IPS-20b (cell line): ENCODE data around the gene SNRK.

Experiments used
- H3K27ac ChIP-seq: one replicate; pipeline ENCODE4 v1.5.1; 2013; ENCODE audit warnings: low read length
- H3K27me3 ChIP-seq: 2 replicates; pipeline ENCODE4 v1.6.1; 2013; ENCODE audit warnings: mild to moderate bottlenecking, low read length, inconsistent platforms; ENCODE audit not compliant: insufficient read depth
- H3K36me3 ChIP-seq: 2 replicates; pipeline ENCODE4 v1.6.1; 2013; ENCODE audit warnings: low read depth, mild to moderate bottlenecking, inconsistent platforms, low read length, moderate library complexity; ENCODE audit not compliant: insufficient read depth
- H3K4me1 ChIP-seq: 2 replicates; pipeline ENCODE4 v1.6.1; 2013; ENCODE audit warnings: mild to moderate bottlenecking, control low read depth, inconsistent platforms, low read length, moderate library complexity; ENCODE audit not compliant: insufficient read depth
- H3K4me3 ChIP-seq: 2 replicates; pipeline ENCODE4 v1.5.1; 2013; ENCODE audit warnings: mild to moderate bottlenecking, low read length, inconsistent platforms
- H3K9ac ChIP-seq: 2 replicates; pipeline ENCODE4 v1.6.1; 2013; ENCODE audit warnings: low read depth, mild to moderate bottlenecking, inconsistent platforms, low read length, moderate library complexity
- H3K9me3 ChIP-seq: 2 replicates; pipeline ENCODE4 v1.6.1; 2013; ENCODE audit warnings: mild to moderate bottlenecking, low read depth, low read length, inconsistent platforms; ENCODE audit not compliant: insufficient read depth

Gene SNRK, protein sequence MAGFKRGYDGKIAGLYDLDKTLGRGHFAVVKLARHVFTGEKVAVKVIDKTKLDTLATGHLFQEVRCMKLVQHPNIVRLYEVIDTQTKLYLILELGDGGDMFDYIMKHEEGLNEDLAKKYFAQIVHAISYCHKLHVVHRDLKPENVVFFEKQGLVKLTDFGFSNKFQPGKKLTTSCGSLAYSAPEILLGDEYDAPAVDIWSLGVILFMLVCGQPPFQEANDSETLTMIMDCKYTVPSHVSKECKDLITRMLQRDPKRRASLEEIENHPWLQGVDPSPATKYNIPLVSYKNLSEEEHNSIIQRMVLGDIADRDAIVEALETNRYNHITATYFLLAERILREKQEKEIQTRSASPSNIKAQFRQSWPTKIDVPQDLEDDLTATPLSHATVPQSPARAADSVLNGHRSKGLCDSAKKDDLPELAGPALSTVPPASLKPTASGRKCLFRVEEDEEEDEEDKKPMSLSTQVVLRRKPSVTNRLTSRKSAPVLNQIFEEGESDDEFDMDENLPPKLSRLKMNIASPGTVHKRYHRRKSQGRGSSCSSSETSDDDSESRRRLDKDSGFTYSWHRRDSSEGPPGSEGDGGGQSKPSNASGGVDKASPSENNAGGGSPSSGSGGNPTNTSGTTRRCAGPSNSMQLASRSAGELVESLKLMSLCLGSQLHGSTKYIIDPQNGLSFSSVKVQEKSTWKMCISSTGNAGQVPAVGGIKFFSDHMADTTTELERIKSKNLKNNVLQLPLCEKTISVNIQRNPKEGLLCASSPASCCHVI

DNA sequence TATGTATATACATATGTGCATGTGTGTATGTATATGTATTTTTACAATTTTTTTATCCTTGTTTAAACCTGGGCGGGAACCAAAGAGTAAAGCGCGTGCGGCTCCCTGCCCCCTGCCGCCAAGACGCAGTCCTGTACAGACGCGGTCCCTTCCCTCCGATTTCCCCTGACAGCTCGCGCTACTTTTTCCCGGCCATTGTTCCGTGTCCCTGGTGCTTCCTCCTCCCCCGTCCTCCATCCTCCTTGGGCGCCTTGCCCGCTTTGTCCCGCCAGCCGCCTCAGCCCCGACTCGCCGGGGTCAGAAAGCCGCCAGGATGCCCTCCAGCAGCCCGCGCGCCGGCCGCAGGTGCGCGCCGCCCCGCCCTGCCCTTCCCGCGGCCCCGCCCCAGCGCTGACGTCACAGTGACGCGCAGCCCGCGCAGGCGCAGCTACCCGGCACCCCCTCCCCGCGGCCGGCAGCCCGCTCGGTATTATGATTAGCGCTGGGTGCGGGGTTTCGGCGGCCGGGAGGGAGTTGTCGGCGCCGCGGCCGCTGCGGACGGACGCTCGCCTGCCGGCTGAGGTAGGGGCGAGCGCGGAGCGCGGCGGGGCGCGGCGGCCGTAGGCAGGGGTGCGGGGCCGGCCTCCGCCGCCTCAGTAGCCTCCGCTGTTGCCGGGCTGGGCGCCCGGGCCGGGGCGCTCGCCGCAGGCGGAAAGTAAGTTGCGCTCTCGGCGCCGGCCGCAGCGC is at the start of gene SNRK:
Gene SNRK, plus strand, starts transcription at position 426 of the 726 bp plus-strand sequence. CDS start 16,664 bp downstream, outside the sequence.
- H3K4me1 ChIP-seq: peaks cover 17% of the 10 kb centered on the region; the same call in 1 of the 2 replicates
- H3K9me3 ChIP-seq: no peaks in the 10 kb centered on the region
- H3K4me3 ChIP-seq: peak within 1 kb of the TSS; percentile 82
- peaks cover 6% of the 10 kb centered on the region; the same call in 1 of the 2 replicates for H3K36me3 ChIP-seq
- peak within 1 kb of the TSS; percentile 75 for H3K9ac ChIP-seq
- peaks cover 16% of the 10 kb centered on the region; the same call in 1 of the 2 replicates for H3K27me3 ChIP-seq
- no peak within 1 kb of the TSS for H3K27ac ChIP-seq

DNA sequence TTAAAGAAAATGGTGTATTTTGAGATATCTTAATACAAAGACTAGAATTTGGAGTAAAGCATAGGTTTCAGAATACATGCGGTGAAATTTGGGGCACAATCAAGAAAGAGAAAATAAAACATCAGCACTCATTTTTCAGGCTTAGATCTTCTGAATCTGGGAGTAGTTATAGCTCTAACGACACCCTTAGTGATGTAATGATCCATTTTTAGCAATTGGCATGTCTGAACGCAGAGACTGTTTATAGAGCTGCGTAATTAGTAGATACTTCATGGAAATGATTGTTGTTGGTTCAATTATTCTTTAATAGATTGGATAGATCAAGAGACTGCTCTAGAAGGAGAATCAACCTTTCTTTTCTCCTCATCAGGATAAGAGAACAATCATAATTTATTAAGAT is 47.5 kb upstream of the SNRK start:
- H3K27me3 ChIP-seq: no peaks in the 10 kb centered on the region
- no peak overlapping the region for H3K27ac ChIP-seq
- H3K9me3 ChIP-seq: peaks cover 9% of the 10 kb centered on the region; the same call in 1 of the 2 replicates
- no peak overlapping the region for H3K9ac ChIP-seq
- H3K4me3 ChIP-seq: no peak overlapping the region
- H3K4me1 ChIP-seq: no peaks in the 10 kb centered on the region
- H3K36me3 ChIP-seq: no peaks in the 10 kb centered on the region

DNA sequence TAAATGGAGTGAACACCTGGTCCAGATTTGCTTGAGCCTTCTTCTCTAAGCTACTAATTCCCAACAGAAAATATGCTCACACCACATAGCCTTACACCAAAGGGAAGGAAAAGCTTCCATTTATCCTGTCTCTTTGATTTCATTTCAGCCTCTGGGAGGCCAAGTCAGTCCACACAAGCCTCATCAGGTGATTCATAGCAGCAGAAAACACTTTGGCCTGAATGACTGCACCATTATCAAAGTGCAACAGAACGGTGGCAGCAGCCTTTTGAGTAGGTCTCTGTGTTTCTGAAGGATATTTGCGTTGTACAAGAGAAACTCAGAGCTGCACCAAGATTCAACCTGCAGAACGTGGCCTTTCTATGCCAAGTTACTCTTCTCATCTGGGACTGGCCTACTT is 46.6 kb upstream of the SNRK start:
- no peaks in the 10 kb centered on the region for H3K27me3 ChIP-seq
- no peak overlapping the region for H3K4me3 ChIP-seq

DNA sequence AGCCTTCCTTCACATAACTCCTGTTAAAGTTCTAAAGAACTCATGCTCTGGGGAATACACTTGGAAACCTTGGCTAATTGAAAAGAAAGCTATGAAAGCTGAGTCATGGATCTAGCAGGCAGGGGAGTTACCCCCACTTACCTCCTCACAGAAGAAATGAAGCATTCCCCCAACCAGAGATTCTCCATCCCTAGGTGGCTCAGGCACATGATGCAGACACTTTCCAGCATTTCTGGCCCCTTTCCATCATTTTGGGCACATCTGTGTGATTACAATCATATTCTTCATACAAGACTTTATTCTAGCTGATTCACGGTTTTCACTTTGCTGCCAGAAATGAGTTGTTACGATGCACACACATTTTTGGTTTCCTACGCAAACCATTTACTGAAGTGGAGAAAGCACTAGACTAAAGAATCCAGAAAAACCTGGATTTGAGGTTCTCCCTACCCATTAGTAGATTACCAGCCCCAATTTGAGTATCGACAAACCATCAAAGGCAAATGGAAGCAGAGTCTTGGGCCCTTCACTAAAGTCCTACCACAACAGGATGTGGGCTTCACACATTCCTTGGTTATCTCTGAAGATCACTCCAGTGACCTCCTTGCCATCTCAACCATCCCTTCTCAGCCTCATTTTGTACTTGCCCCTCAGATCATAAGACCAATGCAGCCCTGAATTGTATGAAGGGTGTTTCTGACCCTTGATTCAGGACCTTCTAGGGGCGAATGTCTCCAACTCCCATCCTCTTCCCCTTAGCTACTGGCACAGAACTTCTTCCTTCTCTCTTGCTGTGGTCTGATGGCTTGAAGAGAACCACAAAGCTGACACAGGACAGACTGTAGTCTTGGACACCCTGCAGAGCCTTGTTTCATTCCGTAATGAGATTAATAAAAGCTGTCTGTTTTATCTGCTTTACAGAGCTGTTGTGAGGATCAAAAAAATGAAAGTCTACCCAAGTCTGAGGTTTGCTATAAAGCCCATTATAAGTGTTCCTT is 42.5 kb upstream of the SNRK start:
- H3K9me3 ChIP-seq: peaks cover 9% of the 10 kb centered on the region; the same call in 1 of the 2 replicates
- no peak overlapping the region for H3K9ac ChIP-seq
- no peaks in the 10 kb centered on the region for H3K27me3 ChIP-seq
- no peaks in the 10 kb centered on the region for H3K36me3 ChIP-seq
- H3K27ac ChIP-seq: no peak overlapping the region
- peaks cover 13% of the 10 kb centered on the region for H3K4me1 ChIP-seq
- no peak overlapping the region for H3K4me3 ChIP-seq

More for the DNA sequence above, 46.6 kb upstream of the SNRK start:
- no peaks in the 10 kb centered on the region for H3K36me3 ChIP-seq
- H3K27ac ChIP-seq: no peak overlapping the region
- no peak overlapping the region for H3K9ac ChIP-seq
- peaks cover 9% of the 10 kb centered on the region; the same call in 1 of the 2 replicates for H3K9me3 ChIP-seq
- no peaks in the 10 kb centered on the region for H3K4me1 ChIP-seq

DNA sequence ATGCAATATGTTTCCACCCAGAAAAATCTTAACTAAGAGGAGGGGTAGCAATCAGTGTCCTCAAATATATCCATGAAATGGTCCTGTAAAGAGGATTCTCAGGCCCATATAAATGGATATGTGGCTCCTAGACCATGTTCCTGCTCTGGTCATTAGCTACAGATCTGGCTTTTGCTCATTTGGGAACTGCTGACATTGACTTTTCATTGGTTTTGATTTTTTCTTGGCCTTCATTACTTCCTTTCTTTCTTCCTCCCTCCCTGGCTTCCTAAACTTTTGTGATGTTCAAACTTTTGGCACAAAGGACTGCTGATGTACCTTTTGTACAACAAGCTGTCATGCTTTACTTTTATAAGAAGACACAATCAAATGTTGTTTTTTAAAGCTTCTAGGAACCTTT is 41.6 kb upstream of the SNRK start:
- peaks cover 9% of the 10 kb centered on the region; the same call in 1 of the 2 replicates for H3K9me3 ChIP-seq
- H3K36me3 ChIP-seq: no peaks in the 10 kb centered on the region
- H3K9ac ChIP-seq: no peak overlapping the region
- H3K27ac ChIP-seq: no peak overlapping the region
- peaks cover 13% of the 10 kb centered on the region for H3K4me1 ChIP-seq
- H3K4me3 ChIP-seq: no peak overlapping the region
- no peaks in the 10 kb centered on the region for H3K27me3 ChIP-seq

DNA sequence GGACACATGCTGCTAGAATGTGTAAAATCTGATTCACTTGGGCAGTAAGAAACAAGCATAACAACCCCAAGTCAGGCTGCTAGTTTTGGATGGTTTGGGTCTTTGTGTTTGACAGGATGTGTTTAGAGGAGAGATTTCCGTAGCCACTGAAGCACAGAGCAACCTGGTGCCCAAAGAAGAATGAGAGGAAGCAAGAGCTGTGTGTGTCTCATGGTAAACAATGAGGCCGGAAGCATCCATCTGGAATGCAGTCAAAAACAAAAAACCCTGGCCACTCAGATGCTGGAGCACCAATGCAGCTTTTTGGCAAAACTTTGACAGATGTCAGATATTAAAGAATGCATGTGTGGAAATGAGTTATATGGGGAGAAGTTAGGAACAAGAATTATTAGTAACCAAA is 39.4 kb upstream of the SNRK start:
- Histone ChIP-seq H3K27me3 (no peaks in the 10 kb centered on the region), H3K9me3 (peaks cover 9% of the 10 kb centered on the region; the same call in 1 of the 2 replicates), H3K36me3 (no peaks in the 10 kb centered on the region), H3K27ac (no peak overlapping the region), H3K4me1 (peaks cover 20% of the 10 kb centered on the region), H3K4me3 (no peak overlapping the region), H3K9ac (no peak overlapping the region)

DNA sequence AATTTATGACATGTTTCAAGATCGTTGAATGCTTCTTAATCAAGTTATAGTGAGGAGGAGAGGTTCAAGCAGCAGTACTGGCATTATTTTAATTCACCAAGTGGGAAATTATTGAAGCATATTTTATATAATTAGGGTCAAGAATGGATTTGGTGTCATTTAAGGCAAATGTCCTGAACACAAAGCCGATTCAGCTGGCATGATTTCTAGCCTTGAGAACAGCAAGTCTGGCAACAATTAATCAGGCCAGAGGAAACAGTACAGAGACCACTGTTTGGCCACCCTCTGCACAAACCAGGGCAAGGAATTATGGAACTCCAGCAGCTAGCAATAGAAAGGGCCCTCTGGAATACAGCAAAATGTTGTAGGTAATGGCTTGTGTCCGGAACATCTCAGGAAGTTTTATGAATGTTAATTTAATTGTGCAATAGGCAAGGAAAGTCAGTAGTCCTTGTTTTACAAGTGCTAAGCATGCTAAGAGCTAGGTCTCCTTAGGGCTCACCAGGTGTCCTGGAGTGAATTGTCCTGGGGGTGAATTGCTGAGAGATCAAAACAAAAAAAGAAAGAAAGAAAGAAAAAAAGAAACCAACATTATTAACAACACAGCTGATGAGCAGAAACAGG is 38.7 kb upstream of the SNRK start:
- Histone ChIP-seq H3K4me1 (peaks cover 20% of the 10 kb centered on the region), H3K9ac (no peak overlapping the region), H3K36me3 (no peaks in the 10 kb centered on the region), H3K27ac (no peak overlapping the region), H3K27me3 (no peaks in the 10 kb centered on the region), H3K4me3 (0 out of 2 replicates have a peak overlapping the region, but pooled peaks have one; percentile 23), H3K9me3 (peaks cover 4% of the 10 kb centered on the region; the same call in 1 of the 2 replicates)

DNA sequence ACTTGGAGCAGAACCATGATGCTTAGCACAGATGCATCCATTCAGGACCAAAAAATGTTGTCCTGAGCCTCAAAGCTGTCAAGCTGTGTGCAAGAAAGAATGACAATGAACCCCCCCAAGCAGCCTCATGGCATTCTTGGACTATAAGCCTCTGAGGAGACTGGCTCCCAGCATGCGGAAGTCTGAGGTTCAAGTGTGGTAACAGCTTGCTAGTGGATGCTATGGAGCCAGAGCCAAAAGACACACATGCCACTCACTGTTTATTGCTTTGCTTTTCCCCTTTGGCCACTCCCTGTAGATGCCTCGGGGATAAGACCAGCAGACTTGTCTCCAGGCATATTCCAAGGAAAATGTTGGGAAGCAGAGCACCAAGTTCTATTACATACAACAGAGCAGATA is 38.2 kb upstream of the SNRK start:
- peak overlapping the region; percentile 23; the same call in 1 of the 2 replicates for H3K4me3 ChIP-seq
- H3K27ac ChIP-seq: no peak overlapping the region
- H3K4me1 ChIP-seq: peaks cover 20% of the 10 kb centered on the region
- H3K27me3 ChIP-seq: no peaks in the 10 kb centered on the region
- no peaks in the 10 kb centered on the region for H3K9me3 ChIP-seq
- H3K9ac ChIP-seq: no peak overlapping the region
- H3K36me3 ChIP-seq: no peaks in the 10 kb centered on the region

DNA sequence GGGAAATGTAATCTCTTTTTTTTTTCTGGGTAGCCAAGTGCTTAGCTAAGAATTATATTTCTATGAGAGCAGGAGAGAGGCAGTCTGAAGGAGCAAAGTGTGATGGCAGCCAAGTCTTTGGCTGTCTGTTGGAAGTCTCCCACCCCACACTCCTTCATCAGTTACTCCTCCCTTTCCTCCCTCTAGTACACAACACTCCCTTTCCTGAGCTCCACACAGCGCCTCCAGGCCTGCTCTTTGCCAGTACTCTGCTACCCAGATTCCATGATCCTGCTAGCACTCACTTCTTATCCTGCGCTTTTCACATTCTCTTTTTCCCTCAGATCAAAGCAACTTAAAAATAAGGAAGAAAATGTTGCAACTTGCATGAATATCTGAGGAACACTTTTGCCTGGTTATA is 37.4 kb upstream of the SNRK start:
- Histone ChIP-seq H3K27me3 (no peaks in the 10 kb centered on the region), H3K9me3 (no peaks in the 10 kb centered on the region), H3K4me1 (peaks cover 20% of the 10 kb centered on the region), H3K36me3 (no peaks in the 10 kb centered on the region), H3K9ac (no peak overlapping the region), H3K27ac (no peak overlapping the region), H3K4me3 (no peak overlapping the region)

DNA sequence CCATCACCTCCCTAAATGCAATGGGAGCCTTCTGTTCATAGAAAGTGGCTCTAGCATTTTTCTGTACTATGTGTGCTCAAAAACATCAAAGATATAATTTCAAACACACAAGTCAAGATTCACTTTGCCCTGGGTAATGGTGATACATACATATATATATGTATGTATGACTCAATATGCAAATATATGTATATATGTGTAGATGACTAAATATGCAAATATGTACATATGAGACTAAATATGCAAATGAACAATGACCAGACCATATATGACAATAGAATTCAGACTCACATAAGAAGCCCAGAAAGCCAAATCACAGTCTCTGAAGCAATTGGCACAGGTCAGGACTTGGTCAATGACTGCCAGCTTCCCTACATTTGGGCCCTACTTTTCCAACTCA is 36.9 kb upstream of the SNRK start:
- Histone ChIP-seq H3K9me3 (no peaks in the 10 kb centered on the region), H3K27ac (no peak overlapping the region), H3K4me1 (peaks cover 20% of the 10 kb centered on the region), H3K27me3 (no peaks in the 10 kb centered on the region), H3K9ac (no peak overlapping the region), H3K4me3 (no peak overlapping the region), H3K36me3 (no peaks in the 10 kb centered on the region)
